ENCODE results near the gene SPDYE17. TPM values are rescaled to one million over a fixed set of nuclear protein-coding genes. Genes with fewer than 3 reads are reported as not detected.
A peak's percentile ranks its signal among the peaks of the same experiment; 100 is the strongest.
"Not testable (repeated sequence)": the region's sequence is repeated elsewhere in the genome, so short reads cannot be mapped to it uniquely, and the experiment has no call there.

The SPDYE17 gene
- total RNA-seq, 2 experiments from 2014 or later, result not detected

DNA sequence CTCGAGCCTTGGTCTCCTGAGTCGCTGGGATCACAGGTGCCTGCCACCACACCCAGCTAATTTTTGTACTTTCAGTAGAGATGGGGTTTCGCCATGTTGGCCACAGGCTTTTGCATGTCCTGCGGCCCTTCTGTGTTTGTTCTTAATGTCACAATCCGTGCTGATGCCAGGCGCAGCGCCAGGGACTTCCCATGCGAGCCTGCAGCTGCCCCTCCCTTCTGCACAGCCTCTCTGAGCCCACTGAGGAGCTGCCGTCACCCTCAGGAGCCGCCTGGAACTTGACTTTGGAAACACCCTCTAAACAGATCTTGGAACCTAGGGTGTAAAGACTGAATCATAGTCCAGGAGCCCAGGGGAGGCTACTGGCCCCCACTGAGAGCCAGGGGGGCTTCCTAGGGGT lies 24.2 kb downstream of the SPDYE17 start:
- POLR2A ChIA-PET; intact Hi-C loops (cut with micrococcal nuclease); H3K4me1 Mint-ChIP-seq (ENCODE audit: low read depth); H3K4me3 Mint-ChIP-seq; H3K36me3 Mint-ChIP-seq (ENCODE audit: low read depth); CTCF ChIA-PET; H3K27ac Mint-ChIP-seq; H3K9me3 Mint-ChIP-seq; H3K27me3 Mint-ChIP-seq; DNase-seq; ATAC-seq: not testable (repeated sequence)

DNA sequence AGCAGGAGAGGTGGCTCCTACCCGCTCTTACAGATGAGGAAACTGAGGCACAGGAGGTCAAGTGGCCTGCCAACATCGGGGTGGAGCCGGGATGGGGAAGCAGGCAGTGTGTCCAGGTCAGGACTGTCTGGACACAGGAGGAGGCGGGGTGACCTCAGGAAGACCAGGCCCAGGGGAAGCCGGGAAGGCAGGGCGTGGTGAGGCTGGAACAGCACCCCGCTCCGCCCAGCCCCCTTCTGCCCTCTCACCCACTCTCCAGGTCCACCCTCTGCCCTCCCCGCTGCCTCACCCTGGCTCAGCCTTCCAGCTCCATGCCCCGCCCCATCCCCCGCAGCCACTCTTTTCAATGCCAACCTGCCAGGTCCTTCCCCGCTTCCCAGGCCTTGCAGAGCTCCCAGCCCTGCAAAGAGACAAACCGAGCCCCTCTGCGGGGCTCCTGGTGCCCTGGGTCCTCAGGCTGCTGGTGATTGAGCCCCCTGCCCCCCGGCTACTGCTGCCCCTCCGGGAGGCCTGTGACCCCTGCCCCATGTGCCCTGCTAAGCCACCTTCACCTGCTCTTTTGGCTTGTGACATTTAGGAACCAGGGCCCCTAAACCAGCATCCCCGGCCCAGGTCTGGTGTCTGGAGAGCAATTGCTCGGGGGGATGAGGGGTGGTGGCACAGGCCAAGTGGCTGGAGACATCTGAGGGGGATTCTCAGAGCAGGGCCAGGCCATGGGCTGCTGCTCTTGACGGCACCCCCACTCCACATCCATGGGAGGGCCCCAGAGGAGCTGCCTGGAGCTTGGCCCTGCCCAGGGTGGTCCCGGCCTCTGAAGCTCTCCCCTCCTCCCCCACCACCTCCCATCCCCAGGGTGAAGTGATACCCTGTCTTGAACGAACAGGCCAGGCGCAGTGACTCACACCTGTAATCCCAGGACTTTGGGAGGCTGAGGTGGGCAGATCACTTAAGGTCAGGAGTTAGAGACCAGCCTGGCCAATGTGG lies 25.7 kb downstream of the SPDYE17 start:
- H3K4me3 Mint-ChIP-seq; H3K9me3 Mint-ChIP-seq; DNase-seq; H3K27me3 Mint-ChIP-seq; CTCF ChIA-PET; ATAC-seq; POLR2A ChIA-PET; H3K27ac Mint-ChIP-seq; H3K4me1 Mint-ChIP-seq (ENCODE audit: low read depth); H3K36me3 Mint-ChIP-seq (ENCODE audit: low read depth); intact Hi-C loops (cut with micrococcal nuclease): not testable (repeated sequence)

DNA sequence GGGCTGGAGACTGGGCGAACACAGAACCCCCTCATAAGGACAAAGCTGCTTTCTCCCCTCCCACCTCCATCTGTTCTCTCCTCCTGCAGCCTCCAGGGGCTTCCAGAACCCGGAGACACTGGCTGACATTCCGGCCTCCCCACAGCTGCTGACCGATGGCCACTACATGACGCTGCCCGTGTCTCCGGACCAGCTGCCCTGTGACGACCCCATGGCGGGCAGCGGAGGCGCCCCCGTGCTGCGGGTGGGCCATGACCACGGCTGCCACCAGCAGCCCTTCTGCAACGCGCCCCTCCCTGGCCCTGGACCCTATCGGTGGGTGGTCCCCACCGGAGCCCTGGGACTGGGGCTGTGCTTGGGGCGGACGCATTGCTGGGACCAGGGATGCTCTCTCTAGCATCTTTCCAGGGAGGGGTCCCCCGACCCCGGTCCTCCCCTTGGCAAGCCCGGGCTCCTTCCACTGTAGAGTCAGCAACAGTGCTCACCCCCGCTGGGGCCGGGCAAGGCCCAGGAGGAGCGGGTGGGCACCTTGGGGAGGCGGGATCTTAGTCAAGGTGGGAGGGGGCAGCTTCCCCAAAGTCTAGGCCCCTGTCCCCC lies 26.6 kb downstream of the SPDYE17 start:
- not testable (repeated sequence) for DNase-seq, H3K4me3 Mint-ChIP-seq, H3K9me3 Mint-ChIP-seq

DNA sequence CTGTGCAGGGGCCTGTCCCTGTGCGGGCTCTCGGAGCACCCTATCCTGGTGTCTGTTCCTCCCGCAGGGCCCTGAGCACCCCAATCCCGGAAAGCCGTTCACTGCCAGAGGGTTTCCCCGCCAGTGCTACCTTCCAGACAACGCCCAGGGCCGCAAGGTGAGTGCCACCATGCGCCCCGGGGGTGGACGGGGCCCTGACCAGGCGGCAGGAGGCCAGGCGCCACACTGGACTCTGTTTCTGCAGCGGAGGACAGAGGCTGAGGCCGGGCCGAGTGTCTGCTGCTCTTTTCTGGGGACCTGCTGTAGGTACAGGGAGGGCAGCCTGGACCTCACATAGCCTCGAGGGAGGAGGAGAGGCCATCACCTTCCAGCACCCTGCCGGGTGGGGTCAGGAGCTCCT lies 28.0 kb downstream of the SPDYE17 start:
- not testable (repeated sequence) for H3K27ac Mint-ChIP-seq, H3K4me3 Mint-ChIP-seq

More for the DNA sequence above, 26.6 kb downstream of the SPDYE17 start:
- CTCF ChIA-PET; ATAC-seq; POLR2A ChIA-PET; intact Hi-C loops (cut with micrococcal nuclease); H3K36me3 Mint-ChIP-seq (ENCODE audit: low read depth); H3K4me1 Mint-ChIP-seq (ENCODE audit: low read depth); H3K27me3 Mint-ChIP-seq; H3K27ac Mint-ChIP-seq: not testable (repeated sequence)

DNA sequence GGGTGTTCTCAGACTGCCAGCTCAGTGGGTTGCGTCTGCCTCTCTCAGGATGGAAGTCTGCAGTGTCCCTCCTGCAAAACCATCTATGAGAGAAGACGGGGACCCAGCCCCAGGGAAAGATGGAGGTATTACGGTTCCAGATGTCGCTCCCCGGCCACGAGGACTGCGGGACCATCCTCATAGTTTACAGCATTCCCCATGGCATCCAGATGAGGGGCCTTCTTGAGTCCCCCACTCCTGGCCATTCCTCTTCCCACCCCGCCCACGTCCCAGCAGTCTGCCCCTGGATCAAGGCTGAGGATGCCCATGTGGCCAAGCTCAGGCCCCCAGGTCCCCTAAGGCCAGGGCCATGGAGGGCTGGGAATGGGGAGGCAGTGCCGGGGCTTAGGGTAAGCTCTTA lies 28.9 kb downstream of the SPDYE17 start:
- intact Hi-C loops (cut with micrococcal nuclease); H3K36me3 Mint-ChIP-seq (ENCODE audit: low read depth); H3K27me3 Mint-ChIP-seq; POLR2A ChIA-PET; ATAC-seq; H3K27ac Mint-ChIP-seq; H3K4me3 Mint-ChIP-seq; CTCF ChIA-PET; DNase-seq; H3K9me3 Mint-ChIP-seq; H3K4me1 Mint-ChIP-seq (ENCODE audit: low read depth): not testable (repeated sequence)

More for the DNA sequence above, 28.0 kb downstream of the SPDYE17 start:
- ATAC-seq; intact Hi-C loops (cut with micrococcal nuclease); POLR2A ChIA-PET; H3K9me3 Mint-ChIP-seq; DNase-seq; H3K4me1 Mint-ChIP-seq (ENCODE audit: low read depth); H3K27me3 Mint-ChIP-seq; H3K36me3 Mint-ChIP-seq (ENCODE audit: low read depth); CTCF ChIA-PET: not testable (repeated sequence)

DNA sequence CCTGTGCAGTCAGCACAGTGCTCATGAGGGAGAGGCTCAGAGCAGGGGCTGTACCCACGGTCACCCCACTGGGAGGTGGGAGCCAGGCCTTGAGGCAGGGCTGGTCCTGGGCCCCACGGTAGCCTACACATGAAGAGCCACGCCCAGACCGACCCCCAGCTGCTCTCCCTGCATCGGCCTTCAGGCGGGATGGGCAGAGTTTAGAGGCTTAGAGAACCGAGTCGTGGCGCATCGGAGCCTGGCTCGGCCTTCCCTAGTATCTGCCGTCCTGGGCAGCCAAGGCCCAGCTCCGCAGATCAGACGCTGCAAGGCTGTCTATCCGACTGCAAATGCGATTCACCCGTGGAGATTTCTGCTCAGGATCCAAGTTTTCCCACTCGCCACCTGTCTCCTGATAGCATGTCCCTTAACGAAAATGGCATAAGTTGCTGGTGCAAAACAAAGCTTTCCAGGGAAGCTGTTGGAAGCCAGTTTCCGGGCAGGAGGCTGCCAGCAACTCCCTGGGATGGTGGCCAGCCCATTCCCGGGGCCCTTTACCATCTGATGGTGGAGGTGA lies 29.4 kb downstream of the SPDYE17 start:
- H3K27me3 Mint-ChIP-seq; H3K9me3 Mint-ChIP-seq; H3K36me3 Mint-ChIP-seq (ENCODE audit: low read depth); H3K27ac Mint-ChIP-seq; intact Hi-C loops (cut with micrococcal nuclease); ATAC-seq; DNase-seq; CTCF ChIA-PET; H3K4me1 Mint-ChIP-seq (ENCODE audit: low read depth); POLR2A ChIA-PET; H3K4me3 Mint-ChIP-seq: not testable (repeated sequence)

DNA sequence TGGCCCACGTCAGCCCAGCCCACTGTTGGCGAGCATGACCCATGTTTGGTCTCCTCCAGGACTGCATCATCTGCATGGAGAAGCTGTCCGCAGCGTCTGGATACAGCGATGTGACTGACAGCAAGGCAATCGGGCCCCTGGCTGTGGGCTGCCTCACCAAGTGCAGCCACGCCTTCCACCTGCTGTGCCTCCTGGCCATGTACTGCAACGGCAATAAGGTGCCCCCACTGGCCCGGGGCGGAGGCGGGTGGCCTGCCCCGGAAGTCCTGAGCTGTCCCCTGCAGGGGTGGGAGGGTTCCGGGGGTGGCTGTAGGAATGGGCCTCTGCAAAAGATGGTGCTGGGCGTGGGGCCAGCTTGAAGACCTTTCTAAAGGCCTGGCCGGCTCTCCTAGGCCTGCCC lies 30.1 kb downstream of the SPDYE17 start:
- POLR2A ChIA-PET; H3K4me3 Mint-ChIP-seq; H3K9me3 Mint-ChIP-seq; intact Hi-C loops (cut with micrococcal nuclease); ATAC-seq; H3K27ac Mint-ChIP-seq; H3K36me3 Mint-ChIP-seq (ENCODE audit: low read depth); DNase-seq; H3K4me1 Mint-ChIP-seq (ENCODE audit: low read depth); H3K27me3 Mint-ChIP-seq; CTCF ChIA-PET: not testable (repeated sequence)

DNA sequence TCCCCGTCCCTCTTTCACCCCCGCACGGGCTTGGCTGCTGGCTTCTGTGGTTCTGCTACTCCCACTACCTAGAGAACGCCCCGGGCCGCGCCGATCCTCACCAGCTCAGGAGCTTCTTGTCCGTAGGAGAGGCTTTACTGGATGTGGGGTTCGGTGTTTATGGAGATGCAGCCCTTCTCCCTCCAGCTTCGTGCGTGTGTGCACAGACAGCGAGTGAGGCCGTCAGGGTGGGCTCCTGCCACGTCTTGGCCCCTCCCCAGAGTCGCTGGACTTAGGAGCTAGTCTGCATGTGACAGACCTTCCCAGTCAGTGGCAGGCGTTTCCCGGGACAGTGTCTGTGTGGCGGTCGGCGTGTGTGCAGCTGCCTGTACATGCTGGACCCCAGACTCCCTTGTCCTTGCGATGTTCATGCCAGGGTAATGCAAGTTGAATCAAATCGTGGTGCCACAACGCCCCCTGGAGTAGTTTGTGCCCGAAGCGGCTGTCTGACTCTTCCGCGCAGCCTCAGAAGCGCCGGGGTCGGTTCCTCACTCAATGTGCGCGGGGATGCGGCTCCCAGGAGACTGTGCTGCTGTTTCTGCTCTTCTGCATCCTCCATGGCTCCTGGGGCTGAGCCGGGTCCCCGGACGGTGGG lies 32.6 kb downstream of the SPDYE17 start:
- ATAC-seq (peak; percentile 65), DNase-seq (peak; percentile 10)
- H3K4me1 Mint-ChIP-seq (ENCODE audit: low read depth); H3K9me3 Mint-ChIP-seq; H3K27ac Mint-ChIP-seq; H3K27me3 Mint-ChIP-seq; intact Hi-C loops (cut with micrococcal nuclease); POLR2A ChIA-PET; H3K4me3 Mint-ChIP-seq; H3K36me3 Mint-ChIP-seq (ENCODE audit: low read depth); CTCF ChIA-PET: not testable (repeated sequence)

DNA sequence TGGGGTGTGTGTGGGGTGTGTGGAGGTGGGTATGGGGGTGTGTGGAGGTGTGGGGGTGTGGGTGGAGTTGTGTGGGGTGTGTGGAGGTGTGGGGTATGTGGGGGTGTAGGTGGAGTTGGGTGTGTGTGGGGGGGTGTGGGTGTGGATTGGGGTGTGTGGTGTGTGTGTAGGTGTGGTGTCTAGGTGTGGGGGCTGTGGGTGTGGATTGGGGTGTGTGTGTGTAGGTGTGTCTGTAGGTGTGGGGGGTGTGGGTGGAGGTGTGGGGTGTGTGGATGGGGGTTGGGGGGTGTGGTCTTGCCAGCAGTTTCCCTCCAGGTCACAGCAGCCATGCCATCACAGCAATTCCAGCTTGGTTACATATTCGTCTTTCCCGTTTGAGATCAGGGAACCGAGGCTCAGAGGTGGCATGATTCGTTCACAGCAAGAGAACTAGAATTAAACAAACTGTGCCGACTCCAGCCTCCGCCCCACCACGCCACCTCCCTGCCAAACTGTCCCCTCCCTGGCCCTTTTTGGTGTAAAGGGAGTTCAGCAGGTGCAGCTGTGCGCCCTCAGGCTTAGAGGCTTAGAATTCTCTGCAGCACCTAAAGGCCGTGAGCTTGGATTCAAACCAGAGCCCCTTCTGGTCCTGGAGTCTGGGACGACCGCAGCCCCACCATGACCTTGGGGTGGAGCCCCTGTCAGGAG lies 33.3 kb downstream of the SPDYE17 start:
- DNase-seq, result peak; percentile 35
- H3K27me3 Mint-ChIP-seq; intact Hi-C loops (cut with micrococcal nuclease); H3K4me1 Mint-ChIP-seq (ENCODE audit: low read depth); H3K9me3 Mint-ChIP-seq; H3K36me3 Mint-ChIP-seq (ENCODE audit: low read depth); H3K4me3 Mint-ChIP-seq; CTCF ChIA-PET; POLR2A ChIA-PET; H3K27ac Mint-ChIP-seq: not testable (repeated sequence)
- peak; percentile 45 for ATAC-seq

All from activated CD8-positive, alpha-beta T cell treated with anti-CD3 and anti-CD28 coated beads for 36 hours (primary cell).